ENCODE data around the gene CTBP2. TPM values are rescaled to one million over a fixed set of nuclear protein-coding genes. Genes with fewer than 3 reads are reported as not detected.

The CTBP2 gene
- total RNA-seq, 1 donor: 74.3 TPM

DNA sequence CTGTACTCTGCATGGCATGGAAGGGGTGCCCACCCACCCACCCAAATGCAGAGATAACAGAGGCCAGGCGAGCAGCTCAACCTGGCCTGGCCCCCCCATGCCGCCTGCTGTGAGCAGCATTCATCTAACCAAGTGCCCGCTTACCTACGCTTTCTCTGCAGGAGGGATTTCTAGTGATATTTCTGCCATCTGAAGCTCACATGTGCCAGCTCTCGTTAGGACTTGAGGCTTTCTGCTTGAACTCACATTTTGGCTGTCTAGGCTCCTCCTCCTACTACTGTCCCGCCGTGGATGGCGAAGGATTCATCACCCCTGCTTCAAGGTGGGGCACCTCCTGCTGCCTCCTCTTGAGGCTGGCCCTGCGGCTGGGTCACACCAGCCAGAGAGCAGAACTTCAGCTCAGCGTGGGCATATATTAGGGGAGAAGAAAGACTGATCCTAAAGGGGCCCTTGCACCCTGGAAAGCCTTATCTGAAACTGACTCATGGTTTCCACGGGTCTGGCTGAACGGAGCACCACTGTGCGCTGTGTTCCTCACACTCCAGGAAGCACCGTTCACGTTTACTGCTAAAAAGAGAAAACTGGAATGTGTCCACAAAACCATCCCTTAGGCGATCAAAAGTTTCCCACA lies 45.5 kb downstream of the CTBP2 start:
- TF ChIP-seq, protein P1, sequence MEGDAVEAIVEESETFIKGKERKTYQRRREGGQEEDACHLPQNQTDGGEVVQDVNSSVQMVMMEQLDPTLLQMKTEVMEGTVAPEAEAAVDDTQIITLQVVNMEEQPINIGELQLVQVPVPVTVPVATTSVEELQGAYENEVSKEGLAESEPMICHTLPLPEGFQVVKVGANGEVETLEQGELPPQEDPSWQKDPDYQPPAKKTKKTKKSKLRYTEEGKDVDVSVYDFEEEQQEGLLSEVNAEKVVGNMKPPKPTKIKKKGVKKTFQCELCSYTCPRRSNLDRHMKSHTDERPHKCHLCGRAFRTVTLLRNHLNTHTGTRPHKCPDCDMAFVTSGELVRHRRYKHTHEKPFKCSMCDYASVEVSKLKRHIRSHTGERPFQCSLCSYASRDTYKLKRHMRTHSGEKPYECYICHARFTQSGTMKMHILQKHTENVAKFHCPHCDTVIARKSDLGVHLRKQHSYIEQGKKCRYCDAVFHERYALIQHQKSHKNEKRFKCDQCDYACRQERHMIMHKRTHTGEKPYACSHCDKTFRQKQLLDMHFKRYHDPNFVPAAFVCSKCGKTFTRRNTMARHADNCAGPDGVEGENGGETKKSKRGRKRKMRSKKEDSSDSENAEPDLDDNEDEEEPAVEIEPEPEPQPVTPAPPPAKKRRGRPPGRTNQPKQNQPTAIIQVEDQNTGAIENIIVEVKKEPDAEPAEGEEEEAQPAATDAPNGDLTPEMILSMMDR (IDR thresholded peaks at IDR 0.05; ENCODE audit: insufficient read depth, low read depth, low read length): no peak
- H3K4me3 ChIP-seq (ENCODE audit: low read depth, low read length): no peak overlapping the region
- peak; percentile 48 for DNase-seq (ENCODE audit: low read depth)

DNA sequence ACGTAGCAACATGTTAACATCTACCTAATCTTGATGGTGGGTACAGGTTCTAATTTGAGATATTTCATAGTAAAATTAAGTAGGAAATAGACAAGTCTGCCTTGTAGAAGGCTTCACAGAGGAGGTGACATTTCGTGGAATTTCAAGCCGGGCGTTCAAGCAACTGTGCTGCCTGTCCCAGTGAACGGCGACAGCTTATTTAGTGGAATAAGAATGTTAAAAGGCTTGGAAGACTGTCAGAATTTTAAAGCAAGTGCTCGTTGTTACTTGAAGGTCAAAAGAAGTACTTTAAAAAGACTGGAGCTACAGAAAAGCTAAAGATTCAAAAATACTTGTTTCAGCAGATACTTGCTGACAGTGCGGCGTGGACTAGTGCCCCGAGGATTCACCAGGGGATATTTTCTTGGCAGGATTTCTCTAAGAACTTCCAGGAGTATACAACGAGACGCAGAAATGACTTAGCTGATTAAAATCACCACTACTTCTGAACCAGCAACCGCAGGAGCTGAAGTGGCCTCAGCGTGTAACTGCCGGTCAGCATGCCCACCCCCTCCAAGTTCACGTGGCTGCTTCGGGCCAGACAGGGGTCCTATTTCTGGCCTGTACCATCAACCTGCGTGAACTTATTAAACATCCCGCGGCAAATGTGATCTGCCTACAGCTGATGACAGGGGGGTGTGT lies 46.5 kb downstream of the CTBP2 start:
- DNase-seq (ENCODE audit: low read depth): peak; percentile 84
- TF ChIP-seq, protein P1 (IDR thresholded peaks at IDR 0.05; ENCODE audit: insufficient read depth, low read depth, low read length): no peak
- no peak overlapping the region for H3K4me3 ChIP-seq (ENCODE audit: low read depth, low read length)

DNA sequence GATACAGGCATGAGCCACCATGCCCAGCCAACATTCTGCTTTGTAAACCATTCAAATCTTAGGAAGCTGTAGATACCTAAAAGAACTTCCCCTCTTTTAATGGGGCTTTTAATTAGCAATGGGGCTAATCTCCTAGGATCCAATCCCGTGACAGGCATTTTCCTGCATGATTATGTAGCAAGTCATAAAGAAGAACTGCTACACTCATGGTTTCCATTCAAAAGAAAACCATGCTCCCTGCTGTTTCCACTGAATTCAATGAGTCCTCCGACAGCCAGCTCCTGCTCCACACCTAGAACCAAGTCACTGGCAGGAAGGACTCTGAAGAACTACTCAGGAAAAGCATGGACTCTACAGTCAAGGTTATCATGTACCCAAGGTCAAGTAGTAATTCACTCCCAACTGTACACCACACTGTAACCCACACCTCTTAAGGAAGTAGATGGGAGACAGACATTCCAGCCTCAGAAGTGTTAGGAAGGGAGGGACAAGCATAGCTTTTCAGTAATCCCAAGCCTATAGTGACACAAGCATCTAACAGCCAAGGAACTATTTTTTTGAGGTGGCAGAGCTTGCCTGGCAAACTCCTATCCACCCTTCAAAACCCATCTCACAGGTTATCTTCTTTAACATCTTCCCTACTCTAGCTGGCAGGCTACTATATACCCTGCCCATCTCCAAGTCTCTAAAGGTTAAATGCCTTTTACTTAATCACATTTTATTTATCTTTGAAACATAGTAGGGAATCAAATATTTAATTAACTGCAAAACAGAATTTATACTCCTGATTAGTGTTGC lies 47.5 kb downstream of the CTBP2 start:
- no peak for DNase-seq (ENCODE audit: low read depth)
- TF ChIP-seq, protein P1 (IDR thresholded peaks at IDR 0.05; ENCODE audit: insufficient read depth, low read depth, low read length): no peak
- no peak overlapping the region for H3K4me3 ChIP-seq (ENCODE audit: low read depth, low read length)

DNA sequence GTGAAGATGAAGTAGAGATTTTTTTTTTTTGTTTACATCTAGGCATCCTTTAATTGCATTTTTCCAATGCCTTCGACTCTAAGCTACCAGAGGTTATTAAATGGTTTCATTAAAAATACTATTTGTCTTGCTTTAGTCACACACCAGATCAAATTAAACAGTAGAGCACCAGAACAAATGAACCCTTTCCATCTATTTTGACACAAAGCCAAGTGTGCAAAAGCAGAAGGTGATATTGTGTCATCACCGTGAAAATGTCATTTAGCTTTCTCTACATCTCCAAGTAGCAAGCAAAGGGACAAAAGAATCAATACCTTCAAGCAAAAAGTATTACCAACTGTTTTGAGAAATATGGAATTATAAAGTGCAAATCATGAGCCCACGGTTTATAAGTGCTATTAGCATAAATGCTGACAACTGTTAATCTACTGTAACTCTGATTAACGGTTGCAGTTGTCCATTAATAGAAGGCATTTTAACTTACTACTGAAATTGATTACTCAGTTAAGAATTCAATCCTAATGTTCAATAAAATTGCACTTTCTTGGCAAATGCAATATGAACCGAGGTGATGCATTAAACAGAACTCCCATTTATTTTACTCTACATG lies 49.1 kb downstream of the CTBP2 start:
- TF ChIP-seq, protein P1 (IDR thresholded peaks at IDR 0.05; ENCODE audit: insufficient read depth, low read depth, low read length): no peak
- no peak overlapping the region for H3K4me3 ChIP-seq (ENCODE audit: low read depth, low read length)
- DNase-seq (ENCODE audit: low read depth): no peak

DNA sequence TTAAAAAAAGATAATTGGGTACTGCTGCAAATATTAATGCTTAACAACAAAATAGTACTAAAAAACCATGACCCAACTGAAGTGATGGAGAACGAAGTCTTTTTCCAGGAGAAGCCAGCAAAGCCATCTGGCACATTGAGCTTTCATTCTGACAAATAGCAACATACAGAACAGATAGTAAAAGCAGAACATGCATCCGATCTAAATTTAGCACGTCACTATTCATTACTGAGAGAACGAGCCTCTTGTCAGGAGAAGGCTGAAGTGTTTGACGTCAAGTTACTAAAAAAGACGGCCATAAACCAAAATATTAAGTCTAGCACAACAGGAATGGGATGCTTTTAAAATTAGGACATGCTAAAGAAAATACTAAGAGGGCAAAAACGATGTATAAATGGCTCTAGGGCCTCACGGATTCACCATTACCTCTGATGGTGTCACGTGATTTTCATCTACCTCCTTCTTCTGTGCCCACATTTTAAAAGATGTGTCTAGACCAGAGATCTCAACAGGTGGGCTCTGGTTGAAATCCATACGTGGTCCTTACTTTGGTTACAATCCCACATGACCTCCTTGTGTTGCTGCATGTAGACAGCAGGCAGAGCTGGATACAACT lies 52.3 kb downstream of the CTBP2 start:
- H3K4me3 ChIP-seq (ENCODE audit: low read depth, low read length): no peak overlapping the region
- DNase-seq (ENCODE audit: low read depth): no peak
- TF ChIP-seq, protein P1 (IDR thresholded peaks at IDR 0.05; ENCODE audit: insufficient read depth, low read depth, low read length): no peak

DNA sequence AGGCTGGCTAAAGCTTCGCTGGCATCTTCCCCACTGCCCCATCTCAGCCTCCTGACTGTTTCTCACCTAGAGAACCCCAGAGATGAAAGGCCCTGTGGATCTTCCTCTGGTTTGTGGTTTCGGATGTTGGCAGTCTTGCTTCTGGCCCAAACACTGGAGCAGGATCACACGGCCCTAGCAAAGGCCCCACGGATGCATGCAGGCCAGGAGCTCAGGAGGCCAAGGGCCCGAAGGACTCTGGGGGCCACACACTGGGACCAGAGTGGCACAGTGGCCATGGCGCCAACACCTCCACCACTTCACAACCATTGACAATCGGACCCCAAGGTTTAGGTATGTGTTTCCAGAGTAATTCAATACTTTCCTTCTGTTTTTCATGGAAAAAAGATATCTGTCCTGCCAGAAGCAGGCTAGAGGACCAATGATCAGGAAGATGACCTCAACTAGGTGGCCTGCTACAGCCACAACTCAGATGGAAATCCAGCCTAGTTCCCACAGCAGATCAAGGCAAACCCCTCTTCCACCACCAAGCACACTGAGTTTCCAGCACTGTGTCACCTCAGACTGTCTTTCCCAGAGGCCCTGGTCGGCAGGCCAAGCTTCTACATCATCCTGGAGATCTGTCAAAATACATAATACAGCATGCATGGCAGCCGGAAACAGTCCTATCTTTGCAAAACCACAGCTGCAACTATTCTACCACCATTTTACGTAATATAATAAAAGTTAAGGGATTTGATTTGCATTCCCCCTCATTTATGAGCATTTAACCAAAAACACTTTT lies 53.0 kb downstream of the CTBP2 start:
- TF ChIP-seq, protein P1 (IDR thresholded peaks at IDR 0.05; ENCODE audit: insufficient read depth, low read depth, low read length): no peak
- no peak for DNase-seq (ENCODE audit: low read depth)
- no peak overlapping the region for H3K4me3 ChIP-seq (ENCODE audit: low read depth, low read length)
